Measurements from ENCODE around the gene GALNT4. TPM values are rescaled to one million over a fixed set of nuclear protein-coding genes. Genes with fewer than 3 reads are reported as not detected.

GALNT4 gene
- total RNA-seq, 2 experiments from 2014 or later: 6.3 to 6.5 TPM

- POLR2A ChIA-PET: no interaction called here
- CTCF ChIA-PET: interaction anchor here (2.1 kb wide), 1 partner anchor 14 kb away, joined by 5 read pairs; no protein-coding TSS in a partner anchor
These were observed 50.0 kb downstream of the GALNT4 start for GRCh38 chr12:89474615-89475014.

Other genes starting within 250 kb of the GALNT4 start
- 10 to 100 TPM; 23.0 to 26.8 TPM for gene DUSP6, start 172.3 kb downstream of the GALNT4 start, total RNA-seq
- 10 to 100 TPM; 22.9 to 24.2 TPM for gene POC1B, start 1.3 kb upstream of the GALNT4 start, total RNA-seq
- 10 to 100 TPM; 30.6 to 32.2 TPM for gene ATP2B1, start 184.0 kb upstream of the GALNT4 start, total RNA-seq

Data from activated CD8-positive, alpha-beta memory T cell treated with anti-CD3 and anti-CD28 coated beads for 36 hours (primary cell).